ENCODE results near the gene LIN7A.

The LIN7A gene, protein sequence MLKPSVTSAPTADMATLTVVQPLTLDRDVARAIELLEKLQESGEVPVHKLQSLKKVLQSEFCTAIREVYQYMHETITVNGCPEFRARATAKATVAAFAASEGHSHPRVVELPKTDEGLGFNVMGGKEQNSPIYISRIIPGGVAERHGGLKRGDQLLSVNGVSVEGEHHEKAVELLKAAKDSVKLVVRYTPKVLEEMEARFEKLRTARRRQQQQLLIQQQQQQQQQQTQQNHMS

GRCh38 chr12:80937391-80938238 is at the start of gene LIN7A:
Gene LIN7A (minus strand): TSS chr12:80937934. CDS start chr12:80937722, 212 bp downstream.
- in situ Hi-C loops (cut with HindIII; ENCODE audit: low sequenced_read_pairs), result no loop called here

DNA sequence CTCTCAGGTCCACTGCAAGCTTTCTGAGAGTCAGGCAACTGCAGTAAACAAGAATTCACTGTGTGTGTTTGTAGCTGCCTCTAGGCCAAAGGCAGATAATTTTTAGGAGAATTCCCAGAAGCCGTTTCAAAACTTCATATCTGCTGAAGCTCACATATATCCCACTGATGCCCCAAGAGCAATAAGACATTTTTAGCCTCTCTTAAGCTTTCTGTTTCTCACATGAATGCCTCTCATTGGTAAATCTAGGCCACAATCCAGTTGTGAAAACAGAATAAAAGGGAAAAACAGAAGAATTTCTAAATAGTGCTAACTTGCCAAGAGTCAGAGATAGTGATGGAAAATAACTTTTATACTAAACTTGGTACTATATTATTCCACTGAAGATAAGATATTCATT is 48.5 kb upstream of the LIN7A start:
- in situ Hi-C loops (cut with HindIII; ENCODE audit: low sequenced_read_pairs), result no loop called here

DNA sequence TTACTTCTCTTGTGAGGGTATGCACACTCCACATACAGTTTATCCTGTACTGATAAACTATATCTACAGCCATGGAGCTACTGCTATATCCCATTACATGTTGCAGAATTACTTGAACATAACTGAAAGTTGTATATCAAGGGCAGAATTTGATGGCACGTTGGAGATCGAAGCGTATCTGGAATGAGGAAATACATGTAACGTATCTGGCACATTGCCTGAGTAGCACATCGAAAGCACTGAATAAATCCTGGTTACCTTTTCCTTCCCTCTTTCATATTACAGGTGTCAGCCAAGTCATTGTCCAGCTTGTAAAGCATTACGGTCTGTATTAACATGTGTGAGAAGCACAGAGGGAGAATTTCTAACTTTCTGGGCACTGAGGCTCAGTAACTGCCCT is 42.1 kb upstream of the LIN7A start:
- in situ Hi-C loops (cut with HindIII; ENCODE audit: low sequenced_read_pairs), result no loop called here

DNA sequence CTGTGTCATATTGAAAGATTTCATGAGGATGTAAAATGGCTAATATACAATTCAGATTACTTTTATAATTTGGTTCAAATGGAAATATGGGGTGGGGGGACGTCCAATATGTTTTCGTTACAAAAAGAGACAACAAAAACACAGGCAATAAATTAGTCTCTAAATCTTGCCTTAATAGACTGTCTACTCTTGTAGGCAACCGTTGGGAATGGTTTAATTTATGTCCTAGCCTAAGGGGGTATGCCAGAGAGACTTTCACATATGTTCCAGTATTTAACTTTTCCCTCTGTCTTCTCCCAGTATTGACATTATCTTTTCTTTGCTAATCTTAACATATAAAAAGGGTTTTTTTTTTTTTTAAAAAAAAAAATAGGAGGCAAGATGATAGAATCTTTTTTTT is 41.5 kb upstream of the LIN7A start:
- in situ Hi-C loops (cut with HindIII; ENCODE audit: low sequenced_read_pairs), result no loop called here

DNA sequence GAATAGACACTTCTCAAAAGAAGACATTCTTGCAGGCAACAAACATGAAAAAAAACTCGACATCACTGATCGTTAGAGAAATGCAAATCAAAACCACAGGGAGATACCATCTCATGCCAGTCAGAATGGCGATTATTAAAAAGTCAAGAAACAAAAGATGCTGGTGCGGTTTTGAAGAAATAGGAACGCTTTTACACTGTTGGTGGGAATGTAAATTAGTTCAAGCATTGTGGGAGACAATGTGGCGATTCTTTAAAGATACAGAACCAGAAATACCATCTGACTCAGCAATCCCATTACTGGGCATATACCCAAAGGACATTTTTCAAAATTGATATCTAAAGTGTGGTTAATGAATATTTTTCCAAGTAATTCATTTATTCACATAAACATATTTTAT is 39.6 kb upstream of the LIN7A start:
- in situ Hi-C loops (cut with HindIII; ENCODE audit: low sequenced_read_pairs), result no loop called here

- in situ Hi-C loops (cut with HindIII; ENCODE audit: low sequenced_read_pairs), result no loop called here
Measured at GRCh38 chr12:80968326-80968725, 30.6 kb upstream of the LIN7A start.

GRCh38 chr12:80967565-80967964 is 29.8 kb upstream of the LIN7A start:
- in situ Hi-C loops (cut with HindIII; ENCODE audit: low sequenced_read_pairs), result no loop called here

- in situ Hi-C loops (cut with HindIII; ENCODE audit: low sequenced_read_pairs), result no loop called here
Measured at GRCh38 chr12:80966001-80966400, 28.3 kb upstream of the LIN7A start.

GRCh38 chr12:80958162-80958561 is 20.4 kb upstream of the LIN7A start:
- in situ Hi-C loops (cut with HindIII; ENCODE audit: low sequenced_read_pairs), result no loop called here

DNA sequence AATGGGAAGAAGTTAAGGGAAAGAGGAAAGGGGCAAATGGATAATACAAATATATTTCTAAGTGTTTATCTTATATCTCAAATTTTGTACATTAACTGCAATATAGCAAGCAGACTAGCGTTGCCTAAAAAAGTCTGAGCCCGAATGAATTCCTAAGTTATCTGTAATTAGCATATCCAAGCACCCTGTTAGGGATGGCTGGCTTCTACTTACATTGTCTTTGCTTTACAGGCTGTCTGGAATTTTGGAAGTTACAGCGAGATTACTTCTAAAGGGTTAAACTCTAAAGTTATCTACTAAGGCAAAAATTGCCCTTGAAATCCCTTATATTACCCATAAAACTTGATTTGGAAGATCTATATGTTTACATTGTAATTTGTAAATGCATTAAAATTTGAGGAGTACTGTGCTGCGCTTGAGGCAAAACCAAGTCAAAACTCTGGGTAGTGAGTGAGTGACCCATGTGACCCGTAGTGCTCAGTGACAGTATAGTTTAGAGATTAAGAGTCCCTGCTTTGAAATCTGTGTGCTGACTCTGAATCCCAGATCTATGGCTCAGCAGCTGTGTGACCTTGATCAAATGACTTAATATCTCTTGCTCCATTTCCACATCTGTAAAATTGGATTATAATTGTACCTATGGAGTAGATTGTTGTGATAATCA is 17.3 kb upstream of the LIN7A start:
- in situ Hi-C loops (cut with HindIII; ENCODE audit: low sequenced_read_pairs), result no loop called here

DNA sequence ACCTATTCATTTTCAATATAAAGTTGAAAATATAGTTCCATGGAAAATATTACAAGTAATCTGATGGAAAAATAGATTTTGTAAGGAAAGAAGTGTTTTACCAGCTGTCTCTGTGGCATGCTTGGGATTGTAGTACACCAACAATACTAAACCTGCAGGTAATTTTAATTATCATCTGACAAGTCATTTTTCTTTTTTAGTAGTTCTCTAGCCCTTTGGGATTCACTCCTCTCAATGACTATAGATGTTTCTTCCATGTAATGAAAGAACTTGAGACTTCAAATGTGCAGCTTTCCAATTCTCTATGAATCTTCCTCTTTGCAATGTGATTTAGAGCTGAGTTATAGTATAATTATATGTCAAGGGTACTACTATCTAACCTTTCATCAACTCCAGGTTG is 14.7 kb upstream of the LIN7A start:
- in situ Hi-C loops (cut with HindIII; ENCODE audit: low sequenced_read_pairs), result no loop called here

- in situ Hi-C loops (cut with HindIII; ENCODE audit: low sequenced_read_pairs), result no loop called here
Measured at GRCh38 chr12:80946591-80946990, 8.9 kb upstream of the LIN7A start.

DNA sequence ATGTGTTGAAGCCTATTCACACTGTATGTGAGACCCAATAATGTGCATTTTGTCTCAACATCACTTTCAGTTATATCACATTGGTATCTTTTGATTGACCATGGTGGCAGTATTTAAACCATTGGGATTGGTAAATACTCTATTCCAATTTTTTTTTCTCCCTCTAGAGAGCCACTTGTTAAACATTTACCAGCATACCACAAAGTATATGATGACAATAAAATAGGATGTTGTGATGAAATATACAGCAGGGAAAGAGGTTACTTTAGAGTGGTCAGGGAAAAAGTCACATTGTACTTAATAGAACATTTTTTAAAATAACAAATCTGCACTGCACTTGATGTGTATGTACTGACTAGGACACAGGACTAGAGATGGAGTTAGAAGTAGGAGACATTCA is 5.6 kb upstream of the LIN7A start:
- in situ Hi-C loops (cut with HindIII; ENCODE audit: low sequenced_read_pairs), result no loop called here

DNA sequence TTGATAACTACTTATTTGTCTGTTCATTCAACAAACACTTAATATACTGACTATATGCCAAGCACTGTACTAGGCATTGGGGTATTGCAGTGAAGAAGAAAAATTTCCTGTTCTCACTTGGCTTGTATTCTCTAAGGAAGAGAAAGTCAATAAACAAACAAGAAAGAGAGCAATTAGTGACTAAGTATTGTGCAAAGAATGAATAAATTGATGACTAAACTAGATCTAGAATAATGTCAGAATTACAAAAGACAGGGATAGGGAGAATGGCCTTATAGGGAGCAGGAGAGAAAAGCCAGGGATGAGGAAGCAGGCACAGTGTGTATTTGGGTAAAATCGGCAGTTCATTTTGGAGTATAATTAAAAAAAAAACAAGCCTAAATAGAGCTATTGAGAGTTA is 4.2 kb upstream of the LIN7A start:
- in situ Hi-C loops (cut with HindIII; ENCODE audit: low sequenced_read_pairs), result no loop called here

- in situ Hi-C loops (cut with HindIII; ENCODE audit: low sequenced_read_pairs), result no loop called here
Measured at GRCh38 chr12:80939231-80939950, 1.7 kb upstream of the LIN7A start.

GRCh38 chr12:80938397-80938796 is 663 bp upstream of the LIN7A start:
- in situ Hi-C loops (cut with HindIII; ENCODE audit: low sequenced_read_pairs), result no loop called here

GRCh38 chr12:80936642-80937390 is 918 bp downstream of the LIN7A start:
- in situ Hi-C loops (cut with HindIII; ENCODE audit: low sequenced_read_pairs), result no loop called here

DNA sequence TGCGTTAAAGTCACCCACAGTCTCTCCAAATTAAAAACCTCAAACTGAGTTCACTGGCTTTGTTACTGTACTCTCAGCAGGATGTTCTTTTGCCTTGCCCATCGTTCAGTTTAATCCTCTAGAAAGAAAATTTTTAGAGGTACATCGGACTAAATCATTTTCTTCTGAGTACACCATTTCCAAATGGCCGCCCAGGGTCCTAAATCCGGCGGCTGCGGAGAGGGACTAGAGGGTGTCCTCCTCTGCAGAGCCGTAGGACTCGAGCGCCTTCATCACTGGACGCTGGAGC is 1.4 kb downstream of the LIN7A start:
- in situ Hi-C loops (cut with HindIII; ENCODE audit: low sequenced_read_pairs), result no loop called here

- in situ Hi-C loops (cut with HindIII; ENCODE audit: low sequenced_read_pairs), result no loop called here
Measured at GRCh38 chr12:80935111-80935510, 2.6 kb downstream of the LIN7A start.

DNA sequence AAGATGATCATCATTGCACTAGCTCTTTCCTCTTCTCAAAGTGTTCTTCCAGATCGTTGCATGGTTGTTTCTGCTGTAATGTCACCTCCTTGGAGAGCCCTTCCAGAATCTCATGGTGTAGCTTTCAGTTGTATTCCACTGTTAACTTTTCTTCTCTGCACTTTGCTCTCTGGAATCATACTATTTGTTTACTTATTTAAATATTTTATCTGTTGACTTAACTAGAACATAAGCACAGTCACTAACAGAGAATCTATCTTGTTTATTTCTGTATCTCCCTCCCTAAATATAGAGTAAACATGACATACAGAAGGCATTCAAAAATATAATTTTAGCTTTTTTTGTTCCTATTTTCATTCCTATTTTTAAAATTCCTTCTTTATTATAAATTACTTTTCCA is 11.8 kb downstream of the LIN7A start:
- in situ Hi-C loops (cut with HindIII; ENCODE audit: low sequenced_read_pairs), result no loop called here

- in situ Hi-C loops (cut with HindIII; ENCODE audit: low sequenced_read_pairs), result no loop called here
Measured at GRCh38 chr12:80925237-80925636, 12.5 kb downstream of the LIN7A start.
